CD14-positive monocyte (primary cell): ENCODE measurements around the gene TRUB2. TPM values are rescaled to one million over a fixed set of nuclear protein-coding genes. Genes with fewer than 3 reads are reported as not detected.
"Not testable (repeated sequence)": the region's sequence is repeated elsewhere in the genome, so short reads cannot be mapped to it uniquely, and the experiment has no call there.

ENCODE experiments used
- DNase-seq, 3 donors: peaks; one replicate each; pipeline ENCODE4 v3.0.0-alpha.2; 2011 to 2022
- H2AFZ ChIP-seq: 2 replicates; pipeline ENCODE4 v1.6.0; 2012; ENCODE audit warnings: mild to moderate bottlenecking, low read depth, low read length, inconsistent platforms; ENCODE audit not compliant: insufficient read depth, poor library complexity, severe bottlenecking
- H3K27ac ChIP-seq, 2 donors: 1 replicate in 1 of 2; 2 replicates in 1 of 2; pipeline ENCODE4 v1.5.1; 2012 to 2013; ENCODE audit warnings: low read length in 2 of 2, control low read depth in 1 of 2, inconsistent platforms in 1 of 2, low read depth in 1 of 2, mild to moderate bottlenecking in 1 of 2
- H3K27me3 ChIP-seq, 2 donors: one replicate each; pipeline versions ENCODE4 v1.6.0 to v1.6.1; 2011 to 2013; ENCODE audit warnings: low read length in 2 of 2; ENCODE audit not compliant: control insufficient read depth in 2 of 2, insufficient read depth in 2 of 2
- H3K36me3 ChIP-seq, 2 donors: replicated peaks in 1 of 2; 1 replicate in 1 of 2; 2 replicates in 1 of 2; pipeline versions ENCODE4 v1.5.1 to v1.6.1; 2012 to 2013; ENCODE audit warnings: low read length in 2 of 2, control low read depth in 1 of 2, inconsistent platforms in 1 of 2, mild to moderate bottlenecking in 1 of 2; ENCODE audit not compliant: insufficient read depth in 2 of 2, control insufficient read depth in 1 of 2
- H3K4me1 ChIP-seq, 2 donors: 1 replicate in 1 of 2; 2 replicates in 1 of 2; pipeline versions ENCODE4 v1.5.1 to v1.6.1; 2012 to 2013; ENCODE audit warnings: low read length in 2 of 2, control low read depth in 1 of 2, inconsistent platforms in 1 of 2, mild to moderate bottlenecking in 1 of 2, moderate library complexity in 1 of 2; ENCODE audit not compliant: insufficient read depth in 2 of 2, control insufficient read depth in 1 of 2
- H3K4me2 ChIP-seq: replicated peaks from 2 replicates; pipeline ENCODE3; 2012; ENCODE audit warnings: low read length, moderate library complexity, mild to moderate bottlenecking; ENCODE audit not compliant: poor library complexity, severe bottlenecking; ENCODE audit errors: extremely low read depth
- H3K4me3 ChIP-seq, 3 experiments: fragments of 200-600 bp in 1 of 3; sonication (generic) in 1 of 3; replicated peaks in 1 of 3; 1 replicate in 2 of 3; 2 replicates in 1 of 3; pipeline ENCODE4 v1.5.1; 2011 to 2013; ENCODE audit warnings: low read length in 3 of 3, mild to moderate bottlenecking in 3 of 3, control low read depth in 2 of 3, low read depth in 2 of 3, inconsistent platforms in 1 of 3, moderate library complexity in 1 of 3
- H3K79me2 ChIP-seq: 2 replicates; pipeline ENCODE4 v1.6.0; 2012; ENCODE audit warnings: mild to moderate bottlenecking, control low read depth, inconsistent platforms, low read length, moderate library complexity; ENCODE audit not compliant: insufficient read depth
- H3K9ac ChIP-seq: 2 replicates; pipeline ENCODE4 v1.6.0; 2017; ENCODE audit warnings: low read length, mild to moderate bottlenecking; ENCODE audit not compliant: insufficient read depth, poor library complexity, severe bottlenecking
- H3K9me3 ChIP-seq, 2 donors: replicated peaks in 1 of 2; 1 replicate in 1 of 2; 2 replicates in 1 of 2; pipeline versions ENCODE4 v1.5.1 to v1.6.1; 2012 to 2013; ENCODE audit warnings: low read length in 2 of 2, control low read depth in 1 of 2; ENCODE audit not compliant: control insufficient read depth in 1 of 2, insufficient read depth in 1 of 2
- H4K20me1 ChIP-seq: 2 replicates; pipeline ENCODE4 v1.6.0; 2012; ENCODE audit warnings: mild to moderate bottlenecking, low read length, control low read depth, moderate library complexity; ENCODE audit not compliant: insufficient read depth
- H3K27ac Mint-ChIP-seq, 7 donors: one replicate each; pipeline ENCODE4 v1.8.0; 2020; ENCODE audit warnings: mild to moderate bottlenecking in 7 of 7, mixed read lengths in 7 of 7, moderate library complexity in 6 of 7, inconsistent platforms in 2 of 7
- H3K27me3 Mint-ChIP-seq, 3 donors: one replicate each; pipeline ENCODE4 v1.8.0; 2021 to 2022; ENCODE audit warnings: low read depth in 3 of 3, mild to moderate bottlenecking in 3 of 3, mixed read lengths in 3 of 3, moderate library complexity in 3 of 3, inconsistent platforms in 1 of 3
- H3K36me3 Mint-ChIP-seq, 2 donors: one replicate each; pipeline ENCODE4 v1.8.0; 2020; ENCODE audit warnings: mixed read lengths in 2 of 2, inconsistent platforms in 1 of 2, mild to moderate bottlenecking in 1 of 2
- H3K4me1 Mint-ChIP-seq: one replicate; pipeline ENCODE4 v1.8.0; 2020; ENCODE audit warnings: mild to moderate bottlenecking, mixed read lengths
- H3K4me3 Mint-ChIP-seq, 2 donors: one replicate each; pipeline ENCODE4 v1.8.0; 2020; ENCODE audit warnings: mild to moderate bottlenecking in 2 of 2, mixed read lengths in 2 of 2, moderate library complexity in 1 of 2
- H3K9me3 Mint-ChIP-seq, 7 donors: one replicate each; pipeline ENCODE4 v1.8.0; 2020 to 2022; ENCODE audit warnings: mixed read lengths in 7 of 7, mild to moderate bottlenecking in 6 of 7, moderate library complexity in 6 of 7, inconsistent platforms in 2 of 7
- CTCF ChIP-seq: fragments of 200-600 bp; IDR thresholded peaks from one replicate; pipeline ENCODE4 v1.8.0; 2022; ENCODE audit warnings: antibody characterized with exemption, mild to moderate bottlenecking
- WGBS: methylation state at CpG from one replicate; pipeline ENCODE4 v1.1.5; 2013; ENCODE audit warnings: missing lambda C conversion rate; ENCODE audit not compliant: insufficient coverage; 5-methylcytosine and 5-hydroxymethylcytosine counted together
- intact Hi-C, 2 donors: fragments of 100-400 bp; cut with micrococcal nuclease; formaldehyde crosslinking; loops; one replicate each; pipeline versions ENCODE4 v1.15.0 to v1.15.1; 2023
- polyA plus RNA-seq, 3 donors: library from polyadenylated mRNA; depleted of rRNA in 1 of 3; unstranded in 2 of 3; stranded (reverse) in 1 of 3; fragments of 300-500 nt in 2 of 3; fragments of >200 nt in 1 of 3; fragmentation: Illumina TruSeq in 2 of 3; gene quantifications; 1 replicate in 2 of 3; 2 replicates in 1 of 3; pipeline ENCODE4 v1.2.3, GENCODE V29; 2012 to 2021

The TRUB2 gene
- polyA plus RNA-seq, 3 donors = 5.9 to 17.0 (median 13.5) TPM

GRCh38 chr9:128338852-128339614 is 16.8 kb upstream of the TRUB2 start:
- intact Hi-C loops = not testable (repeated sequence)
- peak overlapping the region in 1 of 7 donors; percentile 52 for H3K27ac Mint-ChIP-seq
- H2AFZ ChIP-seq = peak overlapping the region; percentile 92

GRCh38 chr9:128337936-128338335 is 15.7 kb upstream of the TRUB2 start:
- Mint-ChIP-seq H3K9me3 (no peaks in the 10 kb centered on the region), H3K36me3 (peaks cover 11 to 20% of the 10 kb centered on the region in 2 donors), H3K4me3 (no peak overlapping the region), H3K27me3 (peaks cover 0 to 4% (median 0%) of the 10 kb centered on the region in 3 donors), H3K27ac (no peak overlapping the region), H3K4me1 (peaks cover 13% of the 10 kb centered on the region)
- H3K79me2 ChIP-seq = no peaks in the 10 kb centered on the region
- no peak overlapping the region for H2AFZ ChIP-seq
- intact Hi-C loops = no loop called here
- peaks cover 12 to 15% of the 10 kb centered on the region in 2 donors for H3K4me1 ChIP-seq
- no peaks in the 10 kb centered on the region for H4K20me1 ChIP-seq
- WGBS = 91% methylated on average over 3 of the region's 7 CpGs
- H3K27me3 ChIP-seq = no peaks in the 10 kb centered on the region
- no peak overlapping the region for H3K9ac ChIP-seq
- no peaks in the 10 kb centered on the region for H3K9me3 ChIP-seq
- H3K4me2 ChIP-seq = no peak overlapping the region
- H3K36me3 ChIP-seq = peaks cover 0 to 4% of the 10 kb centered on the region in 2 donors
- no peak overlapping the region for H3K27ac ChIP-seq
- H3K4me3 ChIP-seq = no peak overlapping the region
- DNase-seq = no peak
- TF ChIP-seq CTCF = no peak

More at GRCh38 chr9:128338852-128339614, 16.8 kb upstream of the TRUB2 start:
- H3K36me3 Mint-ChIP-seq = peaks cover 14 to 20% of the 10 kb centered on the region in 2 donors
- not testable (repeated sequence) for H3K4me3 Mint-ChIP-seq, H4K20me1 ChIP-seq, H3K27ac ChIP-seq, H3K4me2 ChIP-seq, H3K9ac ChIP-seq, H3K27me3 ChIP-seq, H3K79me2 ChIP-seq, H3K9me3 ChIP-seq, H3K9me3 Mint-ChIP-seq, DNase-seq, H3K27me3 Mint-ChIP-seq, H3K4me3 ChIP-seq
- 89% methylated on average over 8 of the region's 15 CpGs for WGBS
- Histone ChIP-seq H3K4me1 (peaks cover 12 to 15% of the 10 kb centered on the region in 2 donors), H3K36me3 (peaks cover 0 to 15% of the 10 kb centered on the region in 2 donors)
- H3K4me1 Mint-ChIP-seq = peaks cover 13% of the 10 kb centered on the region
